HEK293T (cell line): ENCODE results near the gene SMPD3.

Source experiments
- FOXM1 ChIP-seq: fragments of 450-650 bp; IDR thresholded peaks from 2 replicates; pipeline ENCODE4 v1.6.1; 2017; ENCODE audit warnings: mild to moderate bottlenecking, borderline replicate concordance
- NFRKB ChIP-seq: fragments of 450-650 bp; IDR thresholded peaks from 2 replicates; pipeline ENCODE4 v1.6.1; 2016; ENCODE audit warnings: mild to moderate bottlenecking, moderate library complexity

DNA sequence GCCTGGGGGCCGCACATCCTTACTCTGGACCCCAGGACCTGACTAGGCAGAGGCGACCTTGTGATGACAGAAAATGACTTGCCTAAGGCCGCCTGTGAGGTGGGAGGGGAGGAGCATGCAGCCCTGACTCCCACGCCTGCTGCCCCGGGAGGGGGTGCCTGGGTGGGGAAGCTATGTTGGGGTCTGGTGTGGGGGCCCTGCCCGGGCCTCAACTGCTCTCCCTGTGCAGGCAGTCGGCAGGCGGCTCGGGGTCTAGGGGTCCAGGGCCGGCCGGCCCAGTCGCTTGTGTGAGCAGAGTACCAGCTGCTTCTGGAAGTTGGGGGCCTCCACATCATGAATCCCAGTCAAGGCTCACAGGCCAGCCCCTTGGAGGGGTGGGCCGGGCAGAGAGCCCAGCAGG, 89.4 kb downstream of the SMPD3 start:
- no peak for TF ChIP-seq NFRKB
- no peak for TF ChIP-seq FOXM1
